HUDEP-2 (cell line): ENCODE data around the gene ARL17A.
"Not testable (repeated sequence)": the region's sequence is repeated elsewhere in the genome, so short reads cannot be mapped to it uniquely, and the experiment has no call there.

Experiments used
- DNase-seq, 76 experiments: peaks; one replicate each; lab custom pipeline; 2025; ENCODE audit not compliant: unreplicated experiment in 76 of 76; lab: John Stamatoyannopoulos, UW

Gene ARL17A

DNA sequence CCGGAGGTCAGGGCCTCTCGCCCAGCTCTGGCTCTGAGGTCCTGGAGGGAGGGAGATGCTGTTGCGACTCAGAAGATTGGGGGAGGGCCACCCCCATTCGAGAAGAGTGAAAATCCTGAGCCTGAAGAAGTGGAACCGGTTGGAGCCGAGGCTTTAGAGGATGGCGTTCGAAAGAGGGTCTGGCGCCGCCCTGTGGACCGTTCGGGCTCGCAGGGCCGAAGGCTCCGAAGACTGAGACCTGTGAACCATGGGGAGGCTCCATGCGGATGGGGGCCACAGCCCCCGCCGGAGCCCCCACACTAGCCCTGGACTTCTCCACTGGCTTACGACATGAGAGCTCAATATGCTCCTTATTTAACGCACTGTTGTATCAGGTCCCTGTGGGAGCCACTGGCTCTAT lies 20.3 kb downstream of the ARL17A start:
- DNase-seq, result not testable (repeated sequence)

- not testable (repeated sequence) for DNase-seq
Observed at GRCh38 chr17:46548607-46549006, 30.9 kb downstream of the ARL17A start.

DNA sequence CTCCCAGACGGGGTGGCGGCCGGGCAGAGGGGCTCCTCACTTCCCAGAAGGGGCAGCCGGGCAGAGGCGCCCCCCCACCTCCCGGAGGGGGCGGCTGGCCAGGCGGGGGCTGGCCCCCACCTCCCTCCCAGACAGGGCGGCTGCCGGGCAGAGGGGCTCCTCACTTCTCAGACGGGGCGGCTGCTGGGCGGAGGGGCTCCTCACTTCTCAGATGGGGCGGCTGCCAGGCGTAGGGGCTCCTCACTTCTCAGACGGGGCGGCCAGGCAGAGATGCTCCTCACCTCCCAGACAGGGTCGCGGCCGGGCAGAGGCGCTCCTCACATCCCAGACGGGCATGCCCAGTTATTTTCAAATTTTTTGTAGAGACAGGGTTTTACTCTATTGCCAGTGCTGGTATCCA lies 44.8 kb downstream of the ARL17A start:
- DNase-seq, result not testable (repeated sequence)

GRCh38 chr17:46512168-46512567 lies 67.3 kb downstream of the ARL17A start, which contains the start of gene LRRC37A2:
Gene LRRC37A2, plus strand, starts transcription at chr17:46512468. Its CDS starts 245 bp downstream, at chr17:46512713.
- DNase-seq, result not testable (repeated sequence)

DNA sequence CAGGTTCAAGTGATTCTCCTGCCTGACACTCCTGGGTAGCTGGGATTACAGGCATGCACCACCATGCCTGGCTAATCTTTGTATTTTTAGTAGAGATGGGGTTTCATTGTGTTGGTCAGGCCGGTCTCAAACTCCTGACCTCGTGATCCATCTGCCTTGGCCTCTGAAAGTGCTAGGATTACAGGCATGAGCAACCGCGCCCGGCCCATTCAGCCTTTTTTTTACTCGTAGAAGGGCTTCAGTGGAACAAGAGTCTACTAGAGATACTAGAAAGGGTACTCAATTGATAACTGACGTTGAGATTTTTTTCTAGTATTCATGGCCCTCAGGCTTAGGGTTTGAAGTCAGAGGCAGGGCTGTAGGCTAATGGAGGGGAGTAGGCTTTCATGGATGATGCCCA lies 73.6 kb downstream of the ARL17A start:
- not testable (repeated sequence) for DNase-seq

GRCh38 chr17:46499437-46500139 lies 79.9 kb downstream of the ARL17A start:
- not testable (repeated sequence) for DNase-seq

DNA sequence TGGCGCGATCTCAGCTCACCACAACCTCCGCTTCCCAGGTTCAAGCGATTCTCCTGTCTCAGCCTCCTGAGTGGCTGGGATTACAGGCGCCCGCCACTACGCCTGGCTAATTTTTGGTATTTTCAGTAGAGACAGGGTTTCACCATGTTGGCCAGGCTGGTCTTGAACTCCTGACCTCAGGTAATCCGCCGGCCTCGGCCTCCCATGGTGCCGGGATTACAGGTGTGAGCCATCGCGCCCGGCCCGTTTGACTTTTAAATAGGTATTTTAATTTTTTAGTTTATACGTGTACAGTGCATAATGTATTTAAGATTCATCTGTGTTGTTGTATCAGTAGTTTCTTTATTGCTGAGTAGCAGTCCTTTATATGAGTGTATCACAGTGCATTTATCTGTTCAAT lies 87.5 kb downstream of the ARL17A start:
- not testable (repeated sequence) for DNase-seq

GRCh38 chr17:46481310-46481709 lies 98.2 kb downstream of the ARL17A start:
- DNase-seq, result not testable (repeated sequence)

- DNase-seq, result not testable (repeated sequence)
Observed at GRCh38 chr17:46478823-46479222, 100.7 kb downstream of the ARL17A start.

GRCh38 chr17:46475583-46475982 lies 103.9 kb downstream of the ARL17A start:
- DNase-seq, result not testable (repeated sequence)

GRCh38 chr17:46474489-46474888 lies 105.0 kb downstream of the ARL17A start:
- not testable (repeated sequence) for DNase-seq

GRCh38 chr17:46467618-46468017 lies 111.9 kb downstream of the ARL17A start:
- DNase-seq, result not testable (repeated sequence)
